HG03108 (cell line): ENCODE measurements around the gene TARS3.

Experiments used
- ATAC-seq: cut with Tn5 transposase; IDR thresholded peaks from one replicate; pipeline ENCODE4 v1.9.1; 2021; ENCODE audit warnings: moderate library complexity; ENCODE audit not compliant: unreplicated experiment

The TARS3 gene

GRCh38 chr15:101625980-101626379 lies 98.3 kb downstream of the TARS3 start:
- ATAC-seq = no peak

DNA sequence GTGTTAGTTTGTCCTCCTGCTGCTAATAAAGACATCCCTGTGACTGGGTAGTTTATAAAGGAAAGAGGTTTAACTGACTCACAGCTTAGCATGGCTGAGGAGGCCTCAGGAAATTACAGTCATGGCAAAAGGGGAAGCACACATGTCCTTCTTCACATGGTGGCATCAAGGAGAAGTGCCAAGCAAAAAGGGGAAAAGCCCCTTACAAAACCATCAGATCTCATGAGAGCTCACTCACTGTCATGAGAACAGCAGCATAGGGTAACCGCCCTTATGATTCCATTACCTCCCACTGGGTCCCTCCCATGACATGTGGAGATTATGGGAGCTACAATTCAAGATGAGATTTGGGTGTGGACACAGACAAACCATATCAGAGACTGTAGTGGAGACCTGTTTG lies 99.1 kb downstream of the TARS3 start:
- no peak for ATAC-seq

DNA sequence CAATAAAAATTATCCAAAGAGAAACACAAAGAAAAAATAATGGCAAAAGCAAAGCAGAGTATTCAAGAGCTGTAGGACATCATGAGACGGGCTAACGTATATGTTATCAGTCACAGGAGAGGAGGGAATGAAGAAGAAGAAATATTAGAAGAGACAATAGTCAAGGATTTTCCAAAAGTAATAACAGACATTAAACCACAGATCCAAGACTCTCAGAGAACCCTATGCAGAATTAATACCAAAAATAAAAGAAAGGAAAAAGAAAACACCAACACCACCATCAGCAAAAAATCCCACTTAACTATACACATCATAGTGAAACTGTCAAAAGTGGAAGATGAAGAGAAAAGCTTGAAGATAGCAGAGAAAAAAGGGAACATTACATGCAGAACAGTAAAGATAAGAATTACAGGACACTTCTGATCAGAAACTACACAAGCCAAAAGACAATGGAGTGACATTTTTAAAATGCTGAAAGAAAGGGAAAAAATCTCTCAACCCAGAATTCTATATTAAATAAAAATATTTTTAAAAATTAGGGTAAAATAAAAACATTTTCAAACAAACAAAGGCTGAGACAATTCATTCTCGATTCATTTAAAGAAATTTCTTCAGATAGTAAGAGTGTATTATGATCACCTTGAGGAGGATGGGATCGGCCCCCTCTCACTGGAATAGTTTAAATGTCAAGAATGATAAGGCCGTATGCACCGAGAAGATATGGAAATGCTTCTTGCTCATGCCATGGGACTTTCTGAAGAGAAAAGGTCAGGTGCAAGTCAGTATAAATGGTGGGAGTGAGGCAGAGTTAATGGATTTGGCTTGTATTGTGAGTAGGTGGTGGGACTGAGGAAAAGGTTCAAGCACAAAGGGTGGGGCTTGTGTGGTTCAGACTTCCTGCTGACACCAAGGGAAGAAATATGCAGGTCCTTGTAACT lies 100.6 kb downstream of the TARS3 start:
- no peak for ATAC-seq

- ATAC-seq = no peak
Measured at GRCh38 chr15:101621961-101622360, 102.3 kb downstream of the TARS3 start.

DNA sequence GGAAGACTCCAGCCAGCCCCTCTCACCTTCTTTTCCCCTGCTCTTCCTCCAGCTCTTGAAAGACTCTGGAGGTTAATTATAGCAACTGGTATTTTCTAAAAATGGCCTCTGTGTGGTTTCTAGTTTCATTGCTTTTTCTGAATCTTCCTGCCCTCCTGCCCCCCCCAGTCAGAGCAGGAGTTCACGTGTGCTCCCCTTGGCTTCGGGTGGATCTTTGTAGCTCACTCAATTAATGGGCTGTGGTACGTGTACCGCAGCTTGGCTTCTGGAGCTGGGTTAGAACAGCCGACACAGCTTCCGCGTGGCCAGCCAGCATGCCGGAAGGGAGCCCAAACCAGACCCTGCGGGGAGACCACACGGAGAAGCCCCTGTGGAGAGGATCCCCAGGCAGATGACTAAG lies 103.6 kb downstream of the TARS3 start:
- no peak for ATAC-seq

GRCh38 chr15:101619615-101619865 lies 104.7 kb downstream of the TARS3 start:
- ATAC-seq = no peak

DNA sequence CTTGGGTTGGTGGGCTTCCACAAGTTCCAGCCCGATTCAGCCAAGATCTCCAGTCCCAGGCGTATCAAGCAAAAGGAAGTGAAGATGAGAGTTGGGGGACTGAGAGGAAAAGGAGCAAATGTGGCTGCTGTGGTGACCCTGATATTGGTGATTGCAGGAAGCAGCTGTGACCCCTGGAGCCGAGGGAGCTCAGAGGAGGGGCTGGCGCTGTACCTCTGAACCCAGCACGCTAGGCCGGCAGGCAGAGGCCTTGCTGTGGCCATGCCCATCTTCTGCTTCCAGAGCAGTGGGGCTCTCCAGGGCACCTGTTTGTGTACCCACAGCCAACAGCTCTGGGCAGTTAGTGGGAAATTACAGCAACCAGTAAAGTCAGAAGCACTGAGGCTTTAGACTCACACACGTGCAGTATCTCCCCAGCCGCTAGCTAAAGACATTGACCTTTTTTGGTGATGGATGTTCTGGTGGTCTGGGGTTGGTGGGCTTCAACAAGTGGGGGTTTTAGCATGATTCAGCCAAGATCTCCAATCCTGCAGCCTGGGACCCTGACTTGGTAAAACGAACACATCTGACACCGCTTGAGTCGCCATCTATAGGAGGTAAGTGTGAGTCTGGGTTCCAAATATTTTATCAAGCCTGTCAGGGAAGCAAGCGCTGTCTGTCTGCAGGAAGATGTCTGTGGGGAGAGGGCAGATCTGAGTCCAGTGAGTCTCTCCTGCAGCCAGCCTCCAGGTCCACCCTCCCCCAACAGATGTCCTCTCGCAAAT lies 105.2 kb downstream of the TARS3 start:
- ATAC-seq = no peak

DNA sequence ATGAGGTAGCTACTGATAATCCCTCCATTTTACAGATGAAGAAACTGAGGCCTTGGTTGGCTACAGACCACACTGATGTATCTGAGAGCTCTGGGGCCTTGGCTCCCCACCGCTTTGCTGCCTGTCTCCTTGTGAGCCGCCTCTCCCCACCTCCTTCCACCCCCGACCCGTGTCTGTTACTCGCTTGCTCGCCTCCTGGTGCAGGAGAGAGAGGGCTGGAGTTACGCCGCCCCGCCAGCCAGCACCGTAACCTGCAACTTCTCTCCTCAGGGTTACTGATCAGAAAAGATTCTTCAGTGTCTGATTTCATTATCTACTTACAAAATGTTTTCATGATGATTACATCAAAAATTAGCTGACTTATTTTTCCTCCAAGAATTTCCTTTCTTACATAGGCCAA lies 106.2 kb downstream of the TARS3 start:
- ATAC-seq = no peak

GRCh38 chr15:101617390-101617965 lies 106.8 kb downstream of the TARS3 start:
- no peak for ATAC-seq

- no peak for ATAC-seq
Measured at GRCh38 chr15:101615986-101616848, 108.1 kb downstream of the TARS3 start.

DNA sequence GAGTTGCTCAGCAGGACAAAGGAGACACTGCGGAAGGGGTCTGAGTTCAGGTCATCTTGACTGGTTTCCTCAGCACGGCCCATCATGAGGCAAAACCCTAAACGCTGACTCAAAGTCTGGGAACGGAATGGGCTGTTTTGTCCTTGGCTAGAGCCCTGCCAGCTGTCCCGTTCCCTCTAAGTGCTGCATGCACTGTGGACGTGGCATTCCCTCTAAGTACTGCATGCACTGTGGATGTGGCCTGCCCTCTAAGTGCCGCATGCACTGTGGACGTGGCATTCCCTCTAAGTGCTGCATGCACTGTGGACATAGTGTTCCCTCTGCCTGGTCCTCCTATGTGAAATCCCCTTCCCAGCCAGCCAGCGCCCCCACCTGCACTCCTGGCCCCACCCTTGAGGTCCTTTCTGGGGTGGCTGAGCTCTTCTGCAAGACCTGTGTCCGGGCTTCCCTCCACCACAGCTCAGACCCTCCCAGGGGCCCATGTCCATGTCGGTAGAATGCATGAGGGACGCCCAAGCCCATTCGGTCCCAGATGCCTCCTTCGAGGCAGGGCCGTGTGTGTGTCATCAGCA lies 108.8 kb downstream of the TARS3 start:
- no peak for ATAC-seq

DNA sequence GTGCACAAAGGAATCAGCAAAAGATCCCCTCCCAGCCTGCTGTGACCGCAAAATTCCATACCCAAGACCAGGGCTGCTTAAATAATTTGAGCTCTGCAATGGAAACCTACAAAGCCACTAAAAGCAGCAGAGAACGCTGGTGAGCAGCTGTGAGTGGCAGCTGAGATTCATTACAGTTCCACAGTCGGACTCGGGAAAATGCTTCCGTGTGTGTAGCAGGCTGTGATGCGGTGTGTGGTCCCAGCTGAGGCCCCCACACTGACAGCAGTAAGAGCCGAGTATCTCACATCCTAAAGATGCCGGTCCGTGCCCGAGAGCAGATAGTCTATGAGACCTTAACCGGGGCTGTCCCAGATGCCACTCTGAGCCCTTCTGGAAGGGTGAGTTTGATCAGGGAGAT lies 109.5 kb downstream of the TARS3 start:
- no peak for ATAC-seq

GRCh38 chr15:101614001-101614585 lies 110.2 kb downstream of the TARS3 start:
- ATAC-seq = no peak

DNA sequence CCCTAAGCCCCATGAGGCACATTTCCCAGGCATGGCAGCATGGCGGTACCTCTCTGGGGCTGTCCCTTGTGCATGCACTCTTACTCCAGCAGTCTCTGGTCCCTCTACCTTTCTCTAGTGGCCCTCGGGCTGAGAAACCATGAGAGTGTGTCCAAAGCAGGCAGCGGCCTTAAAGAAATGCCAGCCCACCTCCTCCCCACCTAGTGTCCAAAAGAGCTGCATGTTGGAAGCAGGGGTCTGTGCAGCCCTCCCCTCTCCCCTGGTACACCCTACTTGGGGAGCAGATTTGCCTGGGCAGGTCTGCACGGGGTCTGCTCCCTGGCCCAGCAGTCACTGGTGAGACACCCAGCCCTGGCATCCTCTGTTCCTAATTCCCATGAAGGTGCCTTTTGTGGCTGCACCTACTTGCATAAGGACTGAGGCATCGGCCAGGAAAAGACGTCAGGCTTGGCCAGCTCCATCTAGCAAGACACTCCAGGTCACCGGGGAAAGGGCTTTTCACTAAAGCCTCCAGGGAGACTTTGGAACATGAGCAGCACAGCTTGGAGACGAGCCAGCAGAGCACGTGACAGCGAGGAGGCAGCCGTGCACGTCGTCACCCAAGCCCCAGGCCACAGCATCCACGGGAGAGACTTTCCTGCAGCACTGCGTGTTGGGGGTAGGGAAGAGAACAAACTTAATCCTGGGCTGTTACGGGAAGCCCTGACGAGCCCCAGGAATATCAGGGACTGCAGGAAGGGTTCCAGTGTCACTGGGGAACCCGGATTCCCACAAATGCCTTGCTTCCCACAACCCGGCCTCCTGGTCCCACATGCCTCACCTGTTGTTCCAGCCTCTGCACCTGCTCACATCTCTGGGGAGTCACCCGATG lies 110.9 kb downstream of the TARS3 start:
- ATAC-seq = no peak

- ATAC-seq = no peak
Measured at GRCh38 chr15:101612676-101613075, 111.6 kb downstream of the TARS3 start.

- ATAC-seq = no peak
Measured at GRCh38 chr15:101611580-101612299, 112.5 kb downstream of the TARS3 start.

GRCh38 chr15:101611007-101611406 lies 113.3 kb downstream of the TARS3 start:
- no peak for ATAC-seq

DNA sequence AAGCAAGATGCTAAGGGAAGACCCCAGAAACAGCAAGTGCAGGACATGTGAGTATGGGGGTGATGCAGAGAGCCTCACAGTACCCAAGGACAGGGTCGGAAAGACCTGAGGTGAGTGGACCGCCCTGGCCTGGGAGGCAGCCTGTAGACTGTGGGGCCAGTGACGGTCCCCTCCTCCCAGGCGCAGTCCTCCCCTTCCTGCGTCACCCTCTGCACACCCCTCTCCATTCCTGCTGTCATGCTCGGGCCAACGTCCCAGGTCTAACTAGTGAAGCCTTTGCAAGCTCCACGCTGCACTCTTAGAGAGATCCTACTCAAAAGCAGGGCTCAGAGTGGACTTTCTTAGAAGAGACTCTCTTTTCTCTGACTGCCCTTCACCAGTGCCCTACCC lies 113.7 kb downstream of the TARS3 start:
- no peak for ATAC-seq
